CD4-positive, alpha-beta T cell (primary cell): ENCODE data around the gene CLDN19. TPM values are rescaled to one million over a fixed set of nuclear protein-coding genes. Genes with fewer than 3 reads are reported as not detected.

Experiments
- ATAC-seq: fragments of 200-7000 bp; cut with Tn5 transposase; one replicate; pipeline ENCODE4 v1.10.0; 2022; ENCODE audit warnings: mild to moderate bottlenecking; ENCODE audit not compliant: poor library complexity
- CTCF ChIA-PET: fragments of 350-600 bp; sonication (Branson Sonifier 250); formaldehyde crosslinking; loops from one replicate; lab custom pipeline; 2021; ENCODE audit warnings: antibody characterized with exemption, inconsistent platforms; lab: Charles Lee
- POLR2A ChIA-PET: fragments of 350-600 bp; sonication (Branson Sonifier 250); formaldehyde crosslinking; loops from one replicate; lab custom pipeline; 2021; ENCODE audit warnings: antibody characterized with exemption, inconsistent platforms; lab: Charles Lee
- DNase-seq, 14 experiments: peaks; one replicate each; pipeline ENCODE4 v3.0.0-alpha.2; 2013 to 2020; ENCODE audit warnings: mixed read lengths in 2 of 14
- H3K27ac ChIP-seq, 2 donors: one replicate each; pipeline versions ENCODE4 v1.5.1 to v1.7.0; 2013; ENCODE audit warnings: low read length in 2 of 2, low read depth in 1 of 2, mild to moderate bottlenecking in 1 of 2
- H3K27me3 ChIP-seq, 2 experiments: 1 replicate in 1 of 2; 2 replicates in 1 of 2; pipeline versions ENCODE4 v1.6.1 to v1.7.0; 2013; ENCODE audit warnings: low read length in 2 of 2, control low read depth in 1 of 2, mild to moderate bottlenecking in 1 of 2, moderate library complexity in 1 of 2; ENCODE audit not compliant: insufficient read depth in 2 of 2, control insufficient read depth in 1 of 2
- H3K36me3 ChIP-seq: one replicate; pipeline ENCODE4 v1.6.1; 2013; ENCODE audit warnings: low read length, control low read depth; ENCODE audit not compliant: insufficient read depth
- H3K4me1 ChIP-seq: one replicate; pipeline ENCODE4 v1.6.1; 2013; ENCODE audit warnings: low read length, control low read depth; ENCODE audit not compliant: insufficient read depth
- H3K4me3 ChIP-seq: one replicate; pipeline ENCODE4 v1.5.1; 2013; ENCODE audit warnings: mild to moderate bottlenecking, low read length, moderate library complexity
- H3K9me3 ChIP-seq, 2 experiments: 1 replicate in 1 of 2; 2 replicates in 1 of 2; pipeline versions ENCODE4 v1.6.1 to v1.7.0; 2013; ENCODE audit warnings: low read length in 2 of 2, mild to moderate bottlenecking in 2 of 2, control low read depth in 1 of 2, moderate library complexity in 1 of 2; ENCODE audit not compliant: control insufficient read depth in 1 of 2, insufficient read depth in 1 of 2
- H3K27ac Mint-ChIP-seq: one replicate; pipeline ENCODE4 v1.8.0; 2020; ENCODE audit warnings: mixed read lengths
- H3K27me3 Mint-ChIP-seq: one replicate; pipeline ENCODE4 v1.8.0; 2021; ENCODE audit warnings: mixed read lengths
- H3K36me3 Mint-ChIP-seq: one replicate; pipeline ENCODE4 v1.8.0; 2021; ENCODE audit warnings: low read depth, mixed read lengths
- H3K4me1 Mint-ChIP-seq: one replicate; pipeline ENCODE4 v1.8.0; 2021; ENCODE audit warnings: low read depth, mixed read lengths
- H3K4me3 Mint-ChIP-seq: one replicate; pipeline ENCODE4 v1.8.0; 2020; ENCODE audit warnings: mild to moderate bottlenecking, mixed read lengths
- H3K9me3 Mint-ChIP-seq: one replicate; pipeline ENCODE4 v1.8.0; 2020; ENCODE audit warnings: mixed read lengths
- intact Hi-C, 2 experiments: fragments of 100-400 bp; cut with DNase I in 1 of 2; cut with micrococcal nuclease in 1 of 2; formaldehyde crosslinking; loops; one replicate each; pipeline versions ENCODE4 v1.15.1 to v1.9.0; 2023 to 2025; cut with DNase I, micrococcal nuclease
- total RNA-seq, 174 experiments: library from RNA in 2 of 174; stranded (reverse) in 2 of 174; gene quantifications; one replicate each; pipeline ENCODE4 v1.2.3 and lab custom pipeline; 2021 to 2026
- TF ChIP-seq, protein P1 (sequence below): fragments of 200-600 bp; IDR thresholded peaks from one replicate; pipeline ENCODE4 v1.8.0; 2022; ENCODE audit warnings: antibody characterized with exemption, mild to moderate bottlenecking

The CLDN19 gene
- total RNA-seq, 2 experiments from 2014 or later, result not detected

DNA sequence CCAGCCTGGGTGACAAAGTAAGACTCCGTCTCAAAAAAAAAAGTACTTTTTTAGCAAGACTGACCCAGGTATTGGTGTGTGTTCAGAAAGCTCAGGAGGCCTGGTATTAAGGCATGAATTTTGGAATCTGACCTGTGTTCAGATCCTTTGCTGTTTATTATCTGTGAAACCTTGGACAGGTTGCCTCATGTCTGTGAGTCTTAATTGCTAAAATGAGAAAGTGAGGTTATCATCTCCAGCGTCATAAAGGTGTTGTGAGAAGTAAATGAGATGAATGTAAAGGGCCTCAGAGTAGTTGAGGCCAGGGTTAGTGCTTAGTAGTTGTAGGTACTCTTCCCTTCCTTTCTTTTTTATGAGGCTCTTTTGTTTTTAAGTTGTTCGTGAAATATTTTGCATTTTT lies 29.8 kb upstream of the CLDN19 start:
- Histone ChIP-seq H3K36me3 (peaks cover 32% of the 10 kb centered on the region), H3K9me3 (no peaks in the 10 kb centered on the region), H3K4me1 (peaks cover 40% of the 10 kb centered on the region), H3K4me3 (no peak overlapping the region), H3K27ac (no peak overlapping the region), H3K27me3 (no peaks in the 10 kb centered on the region)
- DNase-seq (no peak), ATAC-seq (no peak)
- intact Hi-C loops, result loop anchor here (5.0 to 10.0 kb wide), 9 partner anchors 77 to 1908 kb away; partner anchors contain the start of genes B4GALT2 (in 1 of the 2), CCDC30 (in 1 of the 2), CDC20 (in 1 of the 2) and CFAP57 (in 1 of the 2)
- Mint-ChIP-seq H3K9me3 (no peaks in the 10 kb centered on the region), H3K27ac (peak overlapping the region; percentile 42), H3K36me3 (peaks cover 44% of the 10 kb centered on the region), H3K4me3 (peak overlapping the region; percentile 60), H3K4me1 (peaks cover 47% of the 10 kb centered on the region), H3K27me3 (no peaks in the 10 kb centered on the region)
- ChIA-PET POLR2A (interaction anchor here (0.9 kb wide), 1 partner anchor 10 kb away, joined by 5 read pairs; no protein-coding TSS in a partner anchor), CTCF (interaction anchor here (1.4 kb wide), 1 partner anchor 304 kb away, joined by 5 read pairs; no protein-coding TSS in a partner anchor)
- TF ChIP-seq, protein P1, sequence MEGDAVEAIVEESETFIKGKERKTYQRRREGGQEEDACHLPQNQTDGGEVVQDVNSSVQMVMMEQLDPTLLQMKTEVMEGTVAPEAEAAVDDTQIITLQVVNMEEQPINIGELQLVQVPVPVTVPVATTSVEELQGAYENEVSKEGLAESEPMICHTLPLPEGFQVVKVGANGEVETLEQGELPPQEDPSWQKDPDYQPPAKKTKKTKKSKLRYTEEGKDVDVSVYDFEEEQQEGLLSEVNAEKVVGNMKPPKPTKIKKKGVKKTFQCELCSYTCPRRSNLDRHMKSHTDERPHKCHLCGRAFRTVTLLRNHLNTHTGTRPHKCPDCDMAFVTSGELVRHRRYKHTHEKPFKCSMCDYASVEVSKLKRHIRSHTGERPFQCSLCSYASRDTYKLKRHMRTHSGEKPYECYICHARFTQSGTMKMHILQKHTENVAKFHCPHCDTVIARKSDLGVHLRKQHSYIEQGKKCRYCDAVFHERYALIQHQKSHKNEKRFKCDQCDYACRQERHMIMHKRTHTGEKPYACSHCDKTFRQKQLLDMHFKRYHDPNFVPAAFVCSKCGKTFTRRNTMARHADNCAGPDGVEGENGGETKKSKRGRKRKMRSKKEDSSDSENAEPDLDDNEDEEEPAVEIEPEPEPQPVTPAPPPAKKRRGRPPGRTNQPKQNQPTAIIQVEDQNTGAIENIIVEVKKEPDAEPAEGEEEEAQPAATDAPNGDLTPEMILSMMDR, result no peak

- Histone ChIP-seq H3K4me1 (peaks cover 47% of the 10 kb centered on the region), H3K9me3 (no peaks in the 10 kb centered on the region), H3K27ac (no peak overlapping the region), H3K27me3 (no peaks in the 10 kb centered on the region), H3K4me3 (peak overlapping the region; percentile 86), H3K36me3 (peaks cover 17% of the 10 kb centered on the region)
- H3K27ac Mint-ChIP-seq, result no peak overlapping the region
- H3K4me1 Mint-ChIP-seq, result peaks cover 44% of the 10 kb centered on the region
- ATAC-seq (no peak), DNase-seq (no peak)
- peaks cover 29% of the 10 kb centered on the region for H3K36me3 Mint-ChIP-seq
- ChIA-PET POLR2A (interaction anchor here (1.2 to 3.7 kb wide), 9 partner anchors 10 to 110 kb away, joined by 4 to 75 read pairs (median 24); partner anchors contain the start of genes ERMAP, PPIH, SVBP and TMEM269), CTCF (interaction anchor here (0.5 to 2.6 kb wide), 2 partner anchors 64 to 78 kb away, joined by 3 to 10 read pairs; partner anchors contain the start of gene ZNF691)
- intact Hi-C loops, result loop anchor here (5.0 to 10.0 kb wide), 9 partner anchors 79 to 1906 kb away; partner anchors contain the start of genes B4GALT2 (in 1 of the 2), CCDC30 (in 1 of the 2), CDC20 (in 1 of the 2) and CFAP57 (in 1 of the 2)
- TF ChIP-seq, protein P1, result no peak
- no peaks in the 10 kb centered on the region for H3K9me3 Mint-ChIP-seq
- H3K27me3 Mint-ChIP-seq, result no peaks in the 10 kb centered on the region
- no peak overlapping the region for H3K4me3 Mint-ChIP-seq
These were observed 28.1 kb upstream of the CLDN19 start for GRCh38 chr1:42768172-42768571.

GRCh38 chr1:42767510-42768000 lies 27.5 kb upstream of the CLDN19 start:
- POLR2A ChIA-PET, result interaction anchor here (0.7 to 3.7 kb wide), 34 partner anchors 9 to 733 kb away, joined by 3 to 75 read pairs (median 5); partner anchors contain the start of genes CCDC30, ERMAP, PPCS and PPIH
- no peak for DNase-seq
- H3K4me1 Mint-ChIP-seq, result peaks cover 40% of the 10 kb centered on the region

More at GRCh38 chr1:42767510-42768000, 27.5 kb upstream of the CLDN19 start:
- H3K4me1 ChIP-seq, result peaks cover 47% of the 10 kb centered on the region
- ATAC-seq, result peak; percentile 14
- intact Hi-C loops, result loop anchor here (1.0 to 10.0 kb wide), 14 partner anchors 49 to 1905 kb away; partner anchors contain the start of genes CDC20 (in 2 of the 2), ZNF691 (in 2 of the 2), B4GALT2 (in 1 of the 2) and CCDC30 (in 1 of the 2)
- H3K36me3 Mint-ChIP-seq, result peaks cover 24% of the 10 kb centered on the region
- H3K9me3 Mint-ChIP-seq, result no peaks in the 10 kb centered on the region
- H3K4me3 Mint-ChIP-seq, result no peak overlapping the region
- no peaks in the 10 kb centered on the region for H3K27me3 ChIP-seq
- no peaks in the 10 kb centered on the region for H3K9me3 ChIP-seq
- CTCF ChIA-PET, result interaction anchor here (0.5 to 2.6 kb wide), 6 partner anchors 64 to 190 kb away, joined by 3 to 10 read pairs (median 3); partner anchors contain the start of genes PPIH and ZNF691
- H3K4me3 ChIP-seq, result peak overlapping the region; percentile 86
- H3K27ac Mint-ChIP-seq, result no peak overlapping the region
- H3K27me3 Mint-ChIP-seq, result no peaks in the 10 kb centered on the region
- H3K36me3 ChIP-seq, result peaks cover 11% of the 10 kb centered on the region
- peak overlapping the region; percentile 49 to 78 for H3K27ac ChIP-seq
- TF ChIP-seq, protein P1, result no peak
